Activated CD4-positive, alpha-beta T cell treated with anti-CD3 and anti-CD28 coated beads for 48 hours (primary cell): Measurements from ENCODE around the gene RGS12.
A peak's percentile ranks its signal among the peaks of the same experiment; 100 is the strongest.
"Not testable (repeated sequence)": the region's sequence is repeated elsewhere in the genome, so short reads cannot be mapped to it uniquely, and the experiment has no call there.

ENCODE experiments used
- DNase-seq: peaks from one replicate; pipeline ENCODE4 v3.0.0-alpha.2; 2020

RGS12 gene

GRCh38 chr4:3297066-3297859 lies 4.4 kb downstream of the RGS12 start:
- no peak for DNase-seq

GRCh38 chr4:3299122-3299975 lies 6.5 kb downstream of the RGS12 start:
- DNase-seq = no peak

- DNase-seq = no peak
These were observed 7.3 kb downstream of the RGS12 start for GRCh38 chr4:3299976-3300671.

- DNase-seq = not testable (repeated sequence)
These were observed 8.1 kb downstream of the RGS12 start for GRCh38 chr4:3300882-3301281.

GRCh38 chr4:3301450-3302172 lies 8.8 kb downstream of the RGS12 start:
- DNase-seq = no peak

GRCh38 chr4:3302173-3302785 lies 9.5 kb downstream of the RGS12 start:
- DNase-seq = peak; percentile 75

GRCh38 chr4:3302786-3303564 lies 10.2 kb downstream of the RGS12 start:
- no peak for DNase-seq

GRCh38 chr4:3303565-3303824 lies 10.7 kb downstream of the RGS12 start:
- no peak for DNase-seq

GRCh38 chr4:3303923-3304710 lies 11.3 kb downstream of the RGS12 start:
- DNase-seq = no peak

GRCh38 chr4:3304831-3305609 lies 12.2 kb downstream of the RGS12 start:
- no peak for DNase-seq

GRCh38 chr4:3305610-3306371 lies 13.0 kb downstream of the RGS12 start:
- DNase-seq = no peak

GRCh38 chr4:3306450-3306849 lies 13.6 kb downstream of the RGS12 start:
- no peak for DNase-seq

GRCh38 chr4:3307060-3307459 lies 14.2 kb downstream of the RGS12 start:
- no peak for DNase-seq

GRCh38 chr4:3307486-3307885 lies 14.7 kb downstream of the RGS12 start:
- DNase-seq = no peak

- DNase-seq = no peak
These were observed 15.2 kb downstream of the RGS12 start for GRCh38 chr4:3307891-3308575.

GRCh38 chr4:3308691-3309090 lies 15.9 kb downstream of the RGS12 start:
- no peak for DNase-seq

GRCh38 chr4:3310301-3311094 lies 17.7 kb downstream of the RGS12 start:
- DNase-seq = no peak

- no peak for DNase-seq
These were observed 18.2 kb downstream of the RGS12 start for GRCh38 chr4:3311095-3311372.
